ENCODE measurements around the gene BBS1. TPM values are rescaled to one million over a fixed set of nuclear protein-coding genes. Genes with fewer than 3 reads are reported as not detected.

BBS1 gene
- polyA plus RNA-seq, 2 of the 4 experiments (the other 2 are of a cell fraction), result 12.5 TPM

DNA sequence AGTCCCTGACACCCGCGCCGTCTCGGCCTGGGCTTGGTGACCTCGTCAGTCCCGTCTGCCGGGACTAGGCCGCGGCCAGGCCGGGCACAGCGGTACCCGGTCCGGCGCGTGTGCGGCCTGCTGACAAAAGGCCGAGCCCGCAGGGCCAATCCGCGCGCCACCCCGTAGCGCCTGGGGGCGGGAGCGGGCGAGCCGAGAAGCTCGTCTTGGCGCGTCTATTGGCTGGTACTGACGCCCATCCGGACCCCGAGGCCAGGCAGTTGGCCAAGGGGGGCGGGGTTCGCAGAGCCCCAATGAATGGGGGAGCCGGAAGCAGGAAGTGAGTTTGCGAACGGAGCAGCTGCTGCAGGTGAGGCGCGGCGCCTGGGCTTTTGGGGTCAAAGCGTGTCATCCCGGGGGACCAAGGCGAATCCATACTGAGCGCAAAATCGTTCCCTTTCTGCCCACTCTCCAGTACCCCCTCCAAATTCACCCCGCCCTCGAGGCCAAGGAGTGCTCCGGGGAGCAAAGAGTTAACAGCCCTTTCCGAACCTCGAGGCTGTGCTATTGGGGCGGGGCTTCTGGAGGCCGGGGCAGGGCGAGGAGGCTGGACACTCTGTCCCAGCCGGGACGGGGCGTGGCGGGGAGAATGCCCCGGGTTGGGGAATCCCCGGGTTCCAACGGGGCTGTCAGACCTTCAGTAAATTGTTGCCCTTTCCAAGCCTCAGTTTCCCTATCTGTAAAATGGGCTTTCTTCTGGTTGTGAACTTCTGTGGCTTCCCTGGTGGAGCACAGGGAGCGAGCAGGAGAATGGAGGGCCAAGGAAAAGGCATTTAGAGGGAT lies 30.1 kb upstream of the BBS1 start, which contains the start of gene DPP3 (continued):
- no peak for TF ChIP-seq RCOR1 (IDR thresholded peaks at IDR 0.05; ENCODE audit: low read depth, low read length)
- peak; percentile 72; the same call in 1 of the 2 replicates for TF ChIP-seq CHD4 (IDR thresholded peaks at IDR 0.05; ENCODE audit: borderline replicate concordance)
- TF ChIP-seq FOSL2 (IDR thresholded peaks at IDR 0.05), result no peak
- no peak for TF ChIP-seq FOSL2 (CRISPR knock-in tag; IDR thresholded peaks at IDR 0.05)

DNA sequence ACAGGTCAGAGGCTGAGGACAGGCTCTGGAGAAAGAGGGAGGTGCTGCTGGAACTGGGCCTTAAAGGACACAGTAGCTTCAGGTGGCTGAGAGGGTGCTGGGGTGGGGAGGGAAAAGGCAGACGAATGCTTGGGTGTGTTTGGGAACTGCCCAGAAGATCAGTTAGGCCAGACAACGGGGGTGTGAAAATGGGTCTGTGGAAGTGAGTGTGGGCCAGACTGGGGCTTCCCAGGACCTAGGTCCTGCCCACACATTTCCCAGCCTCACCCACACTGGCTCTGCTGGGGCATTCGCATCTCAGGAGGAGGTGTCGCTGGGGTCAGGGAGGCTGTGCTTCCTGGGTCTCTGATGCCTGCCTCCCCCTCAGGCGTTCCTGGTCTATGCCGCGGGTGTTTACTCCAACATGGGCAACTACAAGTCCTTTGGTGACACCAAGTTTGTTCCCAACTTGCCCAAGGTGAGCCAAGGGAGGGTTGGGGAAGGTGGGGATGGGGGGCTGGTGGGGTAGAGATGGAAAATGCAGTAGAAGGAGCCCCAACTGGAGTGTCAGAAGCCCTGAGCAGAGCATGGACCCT lies 25.5 kb upstream of the BBS1 start:
- CTCF ChIA-PET, result interaction anchor here (0.7 to 2.1 kb wide), 7 partner anchors 8 to 194 kb away, joined by 3 to 10 read pairs (median 3); no protein-coding TSS in a partner anchor
- no peak for DNase-seq (ENCODE audit: low read depth in 1 of 2, low spot score in 1 of 2)
- H3K9me3 ChIP-seq, result no peaks in the 10 kb centered on the region
- no peak overlapping the region for H3K4me3 ChIP-seq
- H3K4me1 ChIP-seq, result peaks cover 6% of the 10 kb centered on the region; the same call in 1 of the 3 replicates
- TF ChIP-seq PHF8 (IDR thresholded peaks at IDR 0.05; ENCODE audit: borderline replicate concordance, low read depth) (no peak), PBX3 (IDR thresholded peaks at IDR 0.05) (no peak), SMC3 (IDR thresholded peaks at IDR 0.05) (no peak), HOXA7 (CRISPR knock-in tag; IDR thresholded peaks at IDR 0.05) (no peak), TP53 (CRISPR knock-in tag; IDR thresholded peaks at IDR 0.05) (no peak), POLR2AphosphoS2 (conservative IDR thresholded peaks at IDR 0.05; ENCODE audit: low read length) (no peak), ESRRA (IDR thresholded peaks at IDR 0.05; ENCODE audit: borderline replicate concordance, low read length) (no peak), NPAS2 (CRISPR knock-in tag; IDR thresholded peaks at IDR 0.05; ENCODE audit: borderline replicate concordance) (no peak), HOXB13 (CRISPR knock-in tag; IDR thresholded peaks at IDR 0.05; ENCODE audit: low read depth) (no peak), MAFK (IDR thresholded peaks at IDR 0.05; ENCODE audit: partially characterized antibody) (no peak), TFCP2L1 (CRISPR knock-in tag; IDR thresholded peaks at IDR 0.05) (no peak)
- no peak for FAIRE-seq
- POLR2A ChIA-PET, result interaction anchor here (1.0 kb wide), 1 partner anchor 18 kb away, joined by 4 read pairs; the partner anchor contains the start of gene PELI3
- WGBS (ENCODE audit: missing lambda C conversion rate), result 93% methylated on average over 6 of the region's 7 CpGs
- no peak overlapping the region for H3K27ac ChIP-seq
- no peak overlapping the region for H3K4me2 ChIP-seq
- ATAC-seq, result no peak

DNA sequence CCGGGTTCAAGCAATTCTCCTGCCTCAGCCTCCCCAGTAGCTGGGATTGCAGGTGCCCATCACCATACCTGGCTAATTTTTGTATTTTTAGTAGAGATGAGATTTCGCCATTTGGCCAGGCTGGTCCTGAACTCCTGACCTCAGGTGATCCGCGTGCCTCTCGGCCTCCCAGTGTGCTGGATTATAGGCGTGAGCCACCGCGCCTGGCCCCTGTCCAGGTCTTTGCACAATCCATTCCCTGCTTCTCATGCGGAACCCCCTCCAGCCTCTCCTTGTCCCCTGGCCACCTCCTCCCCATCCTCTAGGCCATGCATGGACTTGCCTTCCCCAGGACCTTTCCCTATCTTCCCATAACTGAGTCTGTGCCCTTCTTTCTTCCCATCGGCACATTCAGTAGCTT lies 21.5 kb upstream of the BBS1 start:
- Histone ChIP-seq H3K4me3 (no peak overlapping the region), H3K4me1 (no peaks in the 10 kb centered on the region), H3K4me2 (no peak overlapping the region), H3K27ac (no peak overlapping the region), H3K9me3 (no peaks in the 10 kb centered on the region)
- TF ChIP-seq MAX (IDR thresholded peaks at IDR 0.05) (no peak), SMC3 (IDR thresholded peaks at IDR 0.05) (no peak), FOSB (CRISPR knock-in tag; IDR thresholded peaks at IDR 0.05) (no peak), PHF8 (IDR thresholded peaks at IDR 0.05; ENCODE audit: borderline replicate concordance, low read depth) (no peak), TFCP2L1 (CRISPR knock-in tag; IDR thresholded peaks at IDR 0.05) (no peak), RARB (CRISPR knock-in tag; IDR thresholded peaks at IDR 0.05) (no peak), HOXB13 (CRISPR knock-in tag; IDR thresholded peaks at IDR 0.05; ENCODE audit: low read depth) (no peak), HOXB5 (CRISPR knock-in tag; IDR thresholded peaks at IDR 0.05) (no peak), ZFP36 (IDR thresholded peaks at IDR 0.05; ENCODE audit: borderline replicate concordance, partially characterized antibody) (no peak), HES2 (IDR thresholded peaks at IDR 0.05) (no peak), RCOR1 (IDR thresholded peaks at IDR 0.05; ENCODE audit: low read depth, low read length) (no peak)
- DNase-seq (ENCODE audit: low read depth in 1 of 2, low spot score in 1 of 2) (no peak), ATAC-seq (no peak), FAIRE-seq (no peak)
- 94% methylated on average over 10 of the region's 10 CpGs for WGBS (ENCODE audit: missing lambda C conversion rate)
- POLR2A ChIA-PET, result no interaction called here
- CTCF ChIA-PET, result interaction anchor here (1.7 to 6.2 kb wide), 2 partner anchors 10 to 189 kb away, joined by 5 to 27 read pairs; partner anchors contain the start of genes DPP3 and RBM4B
